Measurements from ENCODE around the gene EPHB6.

The EPHB6 gene

DNA sequence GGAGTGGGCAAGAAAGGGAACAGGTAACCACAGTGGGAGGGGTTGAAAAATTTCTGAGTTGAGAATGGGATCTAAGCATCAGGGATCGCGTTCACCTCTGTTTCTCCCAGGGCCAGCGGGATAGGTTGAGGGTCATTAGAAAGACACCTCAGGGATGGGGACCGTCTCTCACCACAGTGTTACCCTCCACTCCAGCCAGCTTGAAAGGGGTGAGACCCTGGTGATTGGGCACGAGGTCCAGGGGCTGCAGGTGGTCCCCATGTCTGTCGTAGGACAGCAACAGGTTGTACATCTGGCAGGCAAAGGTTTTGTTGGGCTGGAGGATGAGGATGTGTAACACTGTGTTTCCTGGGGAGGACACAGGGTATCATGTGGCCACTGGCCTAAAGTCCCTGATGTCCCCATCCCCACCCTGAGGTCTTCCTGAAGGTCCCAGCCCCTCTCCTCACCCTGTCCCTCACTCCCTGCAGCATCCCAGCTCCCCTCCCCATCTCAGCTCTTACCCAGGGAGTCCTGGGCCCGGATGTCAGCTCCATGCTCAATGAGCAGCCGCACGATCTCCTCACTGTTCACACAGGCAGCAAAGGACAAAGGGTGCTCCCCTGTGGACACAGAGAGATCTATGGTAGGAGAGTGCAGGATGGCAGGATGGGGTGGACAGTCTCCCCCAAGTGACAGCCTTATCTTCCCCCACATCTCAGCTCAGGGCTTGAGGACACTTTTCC, 21.5 kb downstream of the EPHB6 start:
- Histone ChIP-seq H3K9ac (ENCODE audit: low read length) (no peak overlapping the region), H3F3A (ENCODE audit: insufficient read depth, low read length) (no peaks in the 10 kb centered on the region), H3K9me2 (ENCODE audit: low read depth, low read length) (no peaks in the 10 kb centered on the region), H3K27me3 (ENCODE audit: insufficient read depth, low read length) (no peaks in the 10 kb centered on the region; the same call in 1 of the 2 replicates), H3K79me2 (ENCODE audit: insufficient read depth, low read length) (no peaks in the 10 kb centered on the region), H4K20me1 (ENCODE audit: insufficient read depth, low read length) (no peaks in the 10 kb centered on the region), H3K36me3 (ENCODE audit: insufficient read depth, low read length) (no peaks in the 10 kb centered on the region), H3K4me2 (ENCODE audit: low read length) (no peak overlapping the region), H3K4me3 (ENCODE audit: low read depth, low read length, poor library complexity, severe bottlenecking) (no peak overlapping the region), H3K9me3 (ENCODE audit: low read length) (no peaks in the 10 kb centered on the region), H2AFZ (ENCODE audit: low read length) (no peak overlapping the region), H3K4me1 (ENCODE audit: insufficient read depth, low read length, severe bottlenecking) (no peaks in the 10 kb centered on the region), H3K27ac (ENCODE audit: low read depth, low read length, poor library complexity, severe bottlenecking) (no peak overlapping the region)
- no peak for TF ChIP-seq EZH2 (IDR thresholded peaks at IDR 0.05; ENCODE audit: borderline replicate concordance, low read length)
- TF ChIP-seq, protein P1, sequence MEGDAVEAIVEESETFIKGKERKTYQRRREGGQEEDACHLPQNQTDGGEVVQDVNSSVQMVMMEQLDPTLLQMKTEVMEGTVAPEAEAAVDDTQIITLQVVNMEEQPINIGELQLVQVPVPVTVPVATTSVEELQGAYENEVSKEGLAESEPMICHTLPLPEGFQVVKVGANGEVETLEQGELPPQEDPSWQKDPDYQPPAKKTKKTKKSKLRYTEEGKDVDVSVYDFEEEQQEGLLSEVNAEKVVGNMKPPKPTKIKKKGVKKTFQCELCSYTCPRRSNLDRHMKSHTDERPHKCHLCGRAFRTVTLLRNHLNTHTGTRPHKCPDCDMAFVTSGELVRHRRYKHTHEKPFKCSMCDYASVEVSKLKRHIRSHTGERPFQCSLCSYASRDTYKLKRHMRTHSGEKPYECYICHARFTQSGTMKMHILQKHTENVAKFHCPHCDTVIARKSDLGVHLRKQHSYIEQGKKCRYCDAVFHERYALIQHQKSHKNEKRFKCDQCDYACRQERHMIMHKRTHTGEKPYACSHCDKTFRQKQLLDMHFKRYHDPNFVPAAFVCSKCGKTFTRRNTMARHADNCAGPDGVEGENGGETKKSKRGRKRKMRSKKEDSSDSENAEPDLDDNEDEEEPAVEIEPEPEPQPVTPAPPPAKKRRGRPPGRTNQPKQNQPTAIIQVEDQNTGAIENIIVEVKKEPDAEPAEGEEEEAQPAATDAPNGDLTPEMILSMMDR (IDR thresholded peaks at IDR 0.05; ENCODE audit: low read length): no peak

- Histone ChIP-seq H3K9me2 (ENCODE audit: low read depth, low read length) (no peaks in the 10 kb centered on the region), H2AFZ (ENCODE audit: low read length) (no peak overlapping the region), H3K9ac (ENCODE audit: low read length) (no peak overlapping the region), H3K4me2 (ENCODE audit: low read length) (no peak overlapping the region), H3K27me3 (ENCODE audit: insufficient read depth, low read length) (no peaks in the 10 kb centered on the region; the same call in 1 of the 2 replicates), H3K4me3 (ENCODE audit: low read depth, low read length, poor library complexity, severe bottlenecking) (no peak overlapping the region), H3K4me1 (ENCODE audit: insufficient read depth, low read length, severe bottlenecking) (no peaks in the 10 kb centered on the region), H4K20me1 (ENCODE audit: insufficient read depth, low read length) (no peaks in the 10 kb centered on the region), H3K27ac (ENCODE audit: low read depth, low read length, poor library complexity, severe bottlenecking) (no peak overlapping the region), H3K79me2 (ENCODE audit: insufficient read depth, low read length) (no peaks in the 10 kb centered on the region), H3F3A (ENCODE audit: insufficient read depth, low read length) (no peaks in the 10 kb centered on the region), H3K36me3 (ENCODE audit: insufficient read depth, low read length) (no peaks in the 10 kb centered on the region), H3K9me3 (ENCODE audit: low read length) (no peaks in the 10 kb centered on the region)
- TF ChIP-seq, protein P1 (IDR thresholded peaks at IDR 0.05; ENCODE audit: low read length): no peak
- TF ChIP-seq EZH2 (IDR thresholded peaks at IDR 0.05; ENCODE audit: borderline replicate concordance, low read length): no peak
Observed at GRCh38 chr7:142876991-142877910, 22.4 kb downstream of the EPHB6 start.

DNA sequence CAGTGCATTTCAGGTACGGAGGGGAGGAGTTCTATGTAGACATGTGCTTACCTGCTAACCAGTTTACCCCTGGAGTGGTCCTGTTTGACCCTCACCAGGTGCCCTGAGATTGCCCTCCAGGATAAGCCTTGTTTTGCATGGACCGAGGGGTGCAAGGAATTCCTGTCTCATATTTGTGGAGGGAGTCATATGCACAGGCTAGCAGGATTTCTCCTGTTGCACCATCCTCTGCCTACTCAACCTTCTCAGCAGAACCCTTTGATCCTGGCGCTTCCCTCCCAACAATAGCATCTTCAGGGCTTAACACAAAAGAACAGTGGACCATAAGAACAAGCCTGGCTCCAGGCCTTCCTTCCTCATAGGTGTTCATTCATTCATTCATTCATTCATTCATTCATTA, 23.4 kb downstream of the EPHB6 start:
- Histone ChIP-seq H2AFZ (ENCODE audit: low read length) (no peak overlapping the region), H3K27me3 (ENCODE audit: insufficient read depth, low read length) (no peaks in the 10 kb centered on the region; the same call in 1 of the 2 replicates), H3K27ac (ENCODE audit: low read depth, low read length, poor library complexity, severe bottlenecking) (no peak overlapping the region), H3F3A (ENCODE audit: insufficient read depth, low read length) (no peaks in the 10 kb centered on the region), H3K36me3 (ENCODE audit: insufficient read depth, low read length) (no peaks in the 10 kb centered on the region), H3K9me3 (ENCODE audit: low read length) (no peaks in the 10 kb centered on the region), H3K4me3 (ENCODE audit: low read depth, low read length, poor library complexity, severe bottlenecking) (no peak overlapping the region), H4K20me1 (ENCODE audit: insufficient read depth, low read length) (no peaks in the 10 kb centered on the region), H3K9me2 (ENCODE audit: low read depth, low read length) (no peaks in the 10 kb centered on the region), H3K9ac (ENCODE audit: low read length) (no peak overlapping the region), H3K4me1 (ENCODE audit: insufficient read depth, low read length, severe bottlenecking) (no peaks in the 10 kb centered on the region), H3K4me2 (ENCODE audit: low read length) (no peak overlapping the region), H3K79me2 (ENCODE audit: insufficient read depth, low read length) (no peaks in the 10 kb centered on the region)
- TF ChIP-seq EZH2 (IDR thresholded peaks at IDR 0.05; ENCODE audit: borderline replicate concordance, low read length): no peak
- TF ChIP-seq, protein P1 (IDR thresholded peaks at IDR 0.05; ENCODE audit: low read length): no peak

Measured in OCI-LY1 (cell line).